ENCODE results near the gene SH2D1B.
"Not testable (repeated sequence)": the region's sequence is repeated elsewhere in the genome, so short reads cannot be mapped to it uniquely, and the experiment has no call there.

Gene SH2D1B

GRCh38 chr1:162412002-162412401 lies at the start of gene SH2D1B:
SH2D1B (minus strand) TSS chr1:162412136; CDS start chr1:162412016, 120 bp downstream.
- no peak for DNase-seq

- no peak for DNase-seq
These were observed 46.3 kb upstream of the SH2D1B start for GRCh38 chr1:162458236-162458635.

GRCh38 chr1:162456323-162456722 lies 44.4 kb upstream of the SH2D1B start:
- no peak for DNase-seq

- not testable (repeated sequence) for DNase-seq
These were observed 42.4 kb upstream of the SH2D1B start for GRCh38 chr1:162454361-162454760.

GRCh38 chr1:162446946-162447345 lies 35.0 kb upstream of the SH2D1B start:
- no peak for DNase-seq

- DNase-seq: no peak
These were observed 33.0 kb upstream of the SH2D1B start for GRCh38 chr1:162444903-162445302.

- DNase-seq: not testable (repeated sequence)
These were observed 21.2 kb upstream of the SH2D1B start for GRCh38 chr1:162432977-162433713.

- no peak for DNase-seq
These were observed 18.6 kb upstream of the SH2D1B start for GRCh38 chr1:162430583-162430982.

- DNase-seq: no peak
These were observed 10.9 kb upstream of the SH2D1B start for GRCh38 chr1:162422662-162423375.

- DNase-seq: no peak
These were observed 9.6 kb upstream of the SH2D1B start for GRCh38 chr1:162421258-162422164.

GRCh38 chr1:162420120-162420519 lies 8.2 kb upstream of the SH2D1B start:
- no peak for DNase-seq

GRCh38 chr1:162419450-162419931 lies 7.6 kb upstream of the SH2D1B start:
- DNase-seq: not testable (repeated sequence)

- not testable (repeated sequence) for DNase-seq
These were observed 6.6 kb upstream of the SH2D1B start for GRCh38 chr1:162418584-162418983.

- DNase-seq: no peak
These were observed 5.7 kb upstream of the SH2D1B start for GRCh38 chr1:162417650-162418049.

- DNase-seq: no peak
These were observed 5.0 kb upstream of the SH2D1B start for GRCh38 chr1:162416909-162417308.

GRCh38 chr1:162416215-162416614 lies 4.3 kb upstream of the SH2D1B start:
- no peak for DNase-seq

- no peak for DNase-seq
These were observed 4.4 kb downstream of the SH2D1B start for GRCh38 chr1:162407539-162407938.

GRCh38 chr1:162406811-162407210 lies 5.1 kb downstream of the SH2D1B start:
- no peak for DNase-seq

GRCh38 chr1:162405800-162406199 lies 6.1 kb downstream of the SH2D1B start:
- DNase-seq: no peak

- no peak for DNase-seq
These were observed 7.3 kb downstream of the SH2D1B start for GRCh38 chr1:162404550-162405160.

GRCh38 chr1:162400790-162401355 lies 11.1 kb downstream of the SH2D1B start:
- no peak for DNase-seq

GRCh38 chr1:162398999-162399580 lies 12.8 kb downstream of the SH2D1B start:
- DNase-seq: no peak

All from activated CD8-positive, alpha-beta memory T cell treated with anti-CD3 and anti-CD28 coated beads, Interleukin-2, amount 50 U/mL, for 4 hours (primary cell).